K562 (cell line): ENCODE measurements around the gene SEC23B. TPM values are rescaled to one million over a fixed set of nuclear protein-coding genes. Genes with fewer than 3 reads are reported as not detected.

Source experiments
- ATAC-seq: fragments of 200-7000 bp; cut with Tn5 transposase; 3 replicates; pipeline ENCODE4 v1.9.1; 2020; ENCODE audit warnings: moderate library complexity
- BruUV-seq: library from RNA; stranded (reverse); fragments of 400-500 nt; replicated peaks from 2 replicates; lab custom pipeline; 2021; lab: Mats Ljungman, UMichigan
- CTCF ChIA-PET: fragments of 300-600 bp; formaldehyde crosslinking; extraction: SDS; loops from one replicate; lab custom pipeline; 2021; ENCODE audit warnings: low intra/inter-chr PET ratio; lab: Yijun Ruan, JAX
- POLR2A ChIA-PET: fragments of 300-600, 350-650 bp; sonication (Branson Sonifier 250); formaldehyde crosslinking; extraction: SDS; loops from one replicate; lab custom pipeline; 2021; ENCODE audit warnings: antibody characterized with exemption, inconsistent platforms; lab: Yijun Ruan, JAX
- DNase-seq, 4 experiments: peaks; one replicate each; pipeline versions ENCODE4 v3.0.0 to v3.0.0-alpha.2; 2011 to 2018; ENCODE audit warnings: low spot score in 3 of 4, mixed read lengths in 3 of 4; ENCODE audit errors: extremely low read depth in 1 of 4
- FAIRE-seq: peaks from 2 replicates; lab custom pipeline; 2011; peaks lifted over from hg19 to GRCh38; lab: Jason Lieb, UNC
- H2AFZ ChIP-seq: 2 replicates; pipeline ENCODE4 v1.6.0; 2011; ENCODE audit warnings: low read depth, low read length, control low read depth, inconsistent platforms
- H3K27ac ChIP-seq: fragments of 200-600 bp; 3 replicates; pipeline ENCODE4 v1.8.0; 2011; ENCODE audit warnings: low read depth, mild to moderate bottlenecking, control low read depth, inconsistent platforms, low read length, moderate library complexity, mixed read lengths; ENCODE audit errors: extremely low read depth
- H3K27me3 ChIP-seq, 2 experiments: fragments of 300-600 bp in 1 of 2; 2 replicates in 1 of 2; 3 replicates in 1 of 2; pipeline versions ENCODE4 v1.6.0 to v1.8.0; 2011; ENCODE audit warnings: inconsistent platforms in 2 of 2, low read length in 2 of 2, mild to moderate bottlenecking in 1 of 2, mixed read lengths in 1 of 2, moderate library complexity in 1 of 2; ENCODE audit not compliant: control insufficient read depth in 2 of 2, insufficient read depth in 2 of 2
- H3K36me3 ChIP-seq: fragments of 300-600 bp; 3 replicates; pipeline ENCODE4 v1.8.0; 2011; ENCODE audit warnings: mild to moderate bottlenecking, low read length, inconsistent platforms; ENCODE audit not compliant: control insufficient read depth, insufficient read depth
- H3K4me1 ChIP-seq, 2 experiments: fragments of 200-600 bp in 1 of 2; replicated peaks in 1 of 2; 2 replicates in 1 of 2; 3 replicates in 1 of 2; pipeline versions ENCODE4 v1.5.1 to v1.8.0; 2011; ENCODE audit warnings: inconsistent platforms in 2 of 2, low read length in 2 of 2, mild to moderate bottlenecking in 1 of 2, mixed read lengths in 1 of 2, moderate library complexity in 1 of 2; ENCODE audit not compliant: control insufficient read depth in 2 of 2, insufficient read depth in 2 of 2
- H3K4me2 ChIP-seq: 2 replicates; pipeline ENCODE4 v1.6.1; 2011; ENCODE audit warnings: low read length, control low read depth, inconsistent platforms, mixed read lengths; ENCODE audit not compliant: insufficient read depth
- H3K4me3 ChIP-seq: fragments of 200-600 bp; sonication (generic), shearing (Covaris generic); 2 replicates; pipeline ENCODE4 v1.5.1; 2016; ENCODE audit warnings: control low read depth, inconsistent platforms
- H3K79me2 ChIP-seq: fragments of 200-600 bp; 3 replicates; pipeline ENCODE4 v1.8.0; 2011; ENCODE audit warnings: low read length, inconsistent platforms; ENCODE audit not compliant: control insufficient read depth, insufficient read depth
- H3K9ac ChIP-seq, 2 experiments: 2 replicates each; pipeline versions ENCODE4 v1.6.0 to v1.6.1; 2011; ENCODE audit warnings: low read depth in 2 of 2, low read length in 2 of 2, control low read depth in 1 of 2, inconsistent platforms in 1 of 2, mild to moderate bottlenecking in 1 of 2, mixed read lengths in 1 of 2; ENCODE audit not compliant: insufficient read depth in 1 of 2
- H3K9me1 ChIP-seq: one replicate; pipeline ENCODE4 v1.6.0; 2011; ENCODE audit warnings: inconsistent platforms, mild to moderate bottlenecking, low read length, moderate library complexity; ENCODE audit not compliant: control insufficient read depth, insufficient read depth
- H3K9me3 ChIP-seq: replicated peaks from 2 replicates; pipeline ENCODE4 v1.5.1; 2011; ENCODE audit warnings: low read depth, low read length, inconsistent platforms; ENCODE audit not compliant: control insufficient read depth, insufficient read depth
- H4K20me1 ChIP-seq: replicated peaks from 2 replicates; pipeline ENCODE4 v1.6.1; 2011; ENCODE audit warnings: low read length, inconsistent platforms, mixed read lengths; ENCODE audit not compliant: control insufficient read depth, insufficient read depth
- ELF1 ChIP-seq: fragments of 200-800 bp; sonication (Bioruptor generic); IDR thresholded peaks from 2 replicates; pipeline ENCODE4 v1.6.1; 2016; ENCODE audit warnings: missing genetic modification characterization, missing compliant biosample characterization
- MEIS2 ChIP-seq: fragments of 450-650 bp; IDR thresholded peaks from 2 replicates; pipeline ENCODE4 v1.6.1; 2014; ENCODE audit warnings: mild to moderate bottlenecking; ENCODE audit not compliant: partially characterized antibody
- ZNF124 ChIP-seq: sonication (generic); formaldehyde crosslinking; IDR thresholded peaks from 2 replicates; pipeline ENCODE4 v1.8.1; 2022; ENCODE audit warnings: missing genetic modification reagents
- ZNF431 ChIP-seq: sonication (generic); formaldehyde crosslinking; IDR thresholded peaks from 2 replicates; pipeline ENCODE4 v1.8.0; 2022; ENCODE audit warnings: mild to moderate bottlenecking, missing genetic modification reagents
- WGBS: fragments of 100-300 bp; shearing (Covaris generic); methylation state at CpG from one replicate; pipeline ENCODE4 v1.1.6; 2016; ENCODE audit warnings: low coverage, mixed read lengths; ENCODE audit not compliant: insufficient coverage; ENCODE audit errors: missing lambda C conversion rate; 5-methylcytosine and 5-hydroxymethylcytosine counted together
- in situ Hi-C: fragments of 300-500 bp; cut with MboI; formaldehyde crosslinking; loops from 4 replicates; pipeline ENCODE4 v1.15.0; 2018; ENCODE audit warnings: inconsistent platforms, mixed read lengths
- intact Hi-C: fragments of 100-400 bp; cut with micrococcal nuclease; formaldehyde crosslinking; loops from 2 replicates; pipeline ENCODE4 v1.14.2; 2022
- polyA plus RNA-seq, 8 experiments: library from polyadenylated mRNA; depleted of rRNA in 4 of 8; stranded (reverse) in 5 of 8; unstranded in 3 of 8; fragments of >200 nt; fragmentation: Nextera tagmentation in 2 of 8; fragmentation: Illumina TruSeq in 1 of 8; extraction: Ambion mirVana in 2 of 8; extraction: Trizol in 1 of 8; gene quantifications; 2 replicates each; pipeline versions ENCODE4 v1.2.1 to v1.2.3, GENCODE V29; 2011 to 2014; ENCODE audit warnings: inconsistent platforms in 1 of 8, missing spikeins in 1 of 8
- total RNA-seq, 7 experiments: library from RNA; depleted of rRNA in 6 of 7; stranded (reverse); fragments of >200 nt in 6 of 7; fragmentation: Illumina TruSeq in 2 of 7; extraction: Trizol in 2 of 7; gene quantifications; 2 replicates each; pipeline versions ENCODE4 v1.2.1 to v1.2.3, GENCODE V29; 2011 to 2021; ENCODE audit warnings: low replicate concordance in 1 of 7
- TF ChIP-seq, protein P1 (sequence below), 3 experiments: fragments of 200-800 bp in 1 of 3; fragments of 250-450 bp in 1 of 3; fragments of 450-650 bp in 1 of 3; sonication (Bioruptor Pico) in 1 of 3; sonication (Bioruptor generic) in 1 of 3; formaldehyde crosslinking in 1 of 3; IDR thresholded peaks; 2 replicates each; pipeline versions ENCODE4 v1.6.1 to v1.8.0; 2016 to 2022; ENCODE audit warnings: mild to moderate bottlenecking in 2 of 3, missing genetic modification characterization in 2 of 3, missing compliant biosample characterization in 1 of 3, moderate library complexity in 1 of 3
- TF ChIP-seq, protein P2 (sequence below): sonication (generic); formaldehyde crosslinking; IDR thresholded peaks from 2 replicates; pipeline ENCODE4 v1.8.0; 2022; ENCODE audit warnings: missing genetic modification reagents, mild to moderate bottlenecking, borderline replicate concordance
- TF ChIP-seq, protein P3 (sequence below), 2 experiments: fragments of 450-650 bp in 1 of 2; sonication (generic) in 1 of 2; formaldehyde crosslinking; conservative IDR thresholded peaks; 2 replicates each; pipeline versions ENCODE4 v1.4.0 to v1.8.1; 2020 to 2022; ENCODE audit warnings: mild to moderate bottlenecking in 1 of 2, missing genetic modification reagents in 1 of 2
- TF ChIP-seq, protein P4 (sequence below): fragments of 450-650 bp; formaldehyde crosslinking; IDR thresholded peaks from 2 replicates; pipeline ENCODE4 v1.4.0; 2020; ENCODE audit warnings: mild to moderate bottlenecking, mixed read lengths

Gene SEC23B
- total and polyA plus RNA-seq, 9 of the 15 experiments (the other 6 are each of a cell fraction or from before 2014, with no cell fraction given) = 31.7 to 70.2 (median 38.5) TPM

DNA sequence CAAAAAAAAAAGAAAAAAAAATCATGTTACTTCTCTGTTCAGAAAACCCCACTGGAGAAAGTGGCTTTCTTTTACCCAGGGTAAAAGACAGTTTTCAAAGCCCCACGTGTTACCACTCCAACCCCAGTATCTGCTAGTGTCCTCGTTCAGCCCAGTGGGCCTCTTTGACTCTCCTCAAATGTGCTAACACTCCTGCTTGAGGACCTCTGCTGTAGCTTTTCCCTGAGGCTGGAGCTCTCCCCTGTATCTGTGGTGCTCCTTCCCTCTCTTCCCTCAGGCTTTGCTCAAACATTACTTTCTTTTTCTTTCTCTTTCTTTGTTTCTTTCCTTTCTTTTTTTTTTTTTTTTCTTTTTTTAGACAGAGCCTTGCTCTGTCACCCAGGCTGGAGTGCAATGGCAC is 15.3 kb downstream of the SEC23B start (continued):
- TF ChIP-seq, protein P1, sequence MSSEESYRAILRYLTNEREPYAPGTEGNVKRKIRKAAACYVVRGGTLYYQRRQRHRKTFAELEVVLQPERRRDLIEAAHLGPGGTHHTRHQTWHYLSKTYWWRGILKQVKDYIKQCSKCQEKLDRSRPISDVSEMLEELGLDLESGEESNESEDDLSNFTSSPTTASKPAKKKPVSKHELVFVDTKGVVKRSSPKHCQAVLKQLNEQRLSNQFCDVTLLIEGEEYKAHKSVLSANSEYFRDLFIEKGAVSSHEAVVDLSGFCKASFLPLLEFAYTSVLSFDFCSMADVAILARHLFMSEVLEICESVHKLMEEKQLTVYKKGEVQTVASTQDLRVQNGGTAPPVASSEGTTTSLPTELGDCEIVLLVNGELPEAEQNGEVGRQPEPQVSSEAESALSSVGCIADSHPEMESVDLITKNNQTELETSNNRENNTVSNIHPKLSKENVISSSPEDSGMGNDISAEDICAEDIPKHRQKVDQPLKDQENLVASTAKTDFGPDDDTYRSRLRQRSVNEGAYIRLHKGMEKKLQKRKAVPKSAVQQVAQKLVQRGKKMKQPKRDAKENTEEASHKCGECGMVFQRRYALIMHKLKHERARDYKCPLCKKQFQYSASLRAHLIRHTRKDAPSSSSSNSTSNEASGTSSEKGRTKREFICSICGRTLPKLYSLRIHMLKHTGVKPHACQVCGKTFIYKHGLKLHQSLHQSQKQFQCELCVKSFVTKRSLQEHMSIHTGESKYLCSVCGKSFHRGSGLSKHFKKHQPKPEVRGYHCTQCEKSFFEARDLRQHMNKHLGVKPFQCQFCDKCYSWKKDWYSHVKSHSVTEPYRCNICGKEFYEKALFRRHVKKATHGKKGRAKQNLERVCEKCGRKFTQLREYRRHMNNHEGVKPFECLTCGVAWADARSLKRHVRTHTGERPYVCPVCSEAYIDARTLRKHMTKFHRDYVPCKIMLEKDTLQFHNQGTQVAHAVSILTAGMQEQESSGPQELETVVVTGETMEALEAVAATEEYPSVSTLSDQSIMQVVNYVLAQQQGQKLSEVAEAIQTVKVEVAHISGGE (CRISPR knock-in tag; IDR thresholded peaks at IDR 0.05) = no peak
- TF ChIP-seq MEIS2 (no peak), ZNF431 (CRISPR knock-in tag) (no peak)

DNA sequence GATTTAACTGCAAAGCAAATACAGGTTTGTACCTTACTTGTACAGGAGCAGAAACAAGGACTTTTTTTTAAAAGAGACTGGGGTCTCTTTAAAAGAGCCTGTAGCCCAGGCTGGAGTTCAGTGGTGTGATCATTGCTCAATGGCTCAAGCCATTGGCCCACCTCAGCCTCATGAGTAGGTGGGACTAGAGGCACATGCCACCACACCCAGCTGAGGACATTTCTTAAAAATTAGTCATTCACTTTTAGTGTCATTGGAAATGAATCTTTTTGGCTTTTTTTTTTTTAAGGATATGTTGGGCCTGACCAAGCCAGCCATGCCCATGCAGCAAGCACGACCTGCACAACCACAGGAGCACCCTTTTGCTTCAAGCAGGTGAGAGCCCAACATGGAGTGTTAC is 16.9 kb downstream of the SEC23B start:
- Histone ChIP-seq H3K9me1 (no peaks in the 10 kb centered on the region), H4K20me1 (no peaks in the 10 kb centered on the region), H3K9ac (no peak overlapping the region), H2AFZ (no peak overlapping the region), H3K27me3 (no peaks in the 10 kb centered on the region), H3K4me3 (no peak overlapping the region), H3K9me3 (no peaks in the 10 kb centered on the region), H3K27ac (no peak overlapping the region), H3K4me2 (no peak overlapping the region), H3K79me2 (no peaks in the 10 kb centered on the region), H3K4me1 (no peaks in the 10 kb centered on the region), H3K36me3 (peaks cover 48% of the 10 kb centered on the region)
- no peak for FAIRE-seq
- ATAC-seq = no peak
- TF ChIP-seq, protein P2, sequence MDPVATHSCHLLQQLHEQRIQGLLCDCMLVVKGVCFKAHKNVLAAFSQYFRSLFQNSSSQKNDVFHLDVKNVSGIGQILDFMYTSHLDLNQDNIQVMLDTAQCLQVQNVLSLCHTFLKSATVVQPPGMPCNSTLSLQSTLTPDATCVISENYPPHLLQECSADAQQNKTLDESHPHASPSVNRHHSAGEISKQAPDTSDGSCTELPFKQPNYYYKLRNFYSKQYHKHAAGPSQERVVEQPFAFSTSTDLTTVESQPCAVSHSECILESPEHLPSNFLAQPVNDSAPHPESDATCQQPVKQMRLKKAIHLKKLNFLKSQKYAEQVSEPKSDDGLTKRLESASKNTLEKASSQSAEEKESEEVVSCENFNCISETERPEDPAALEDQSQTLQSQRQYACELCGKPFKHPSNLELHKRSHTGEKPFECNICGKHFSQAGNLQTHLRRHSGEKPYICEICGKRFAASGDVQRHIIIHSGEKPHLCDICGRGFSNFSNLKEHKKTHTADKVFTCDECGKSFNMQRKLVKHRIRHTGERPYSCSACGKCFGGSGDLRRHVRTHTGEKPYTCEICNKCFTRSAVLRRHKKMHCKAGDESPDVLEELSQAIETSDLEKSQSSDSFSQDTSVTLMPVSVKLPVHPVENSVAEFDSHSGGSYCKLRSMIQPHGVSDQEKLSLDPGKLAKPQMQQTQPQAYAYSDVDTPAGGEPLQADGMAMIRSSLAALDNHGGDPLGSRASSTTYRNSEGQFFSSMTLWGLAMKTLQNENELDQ = no peak
- TF ChIP-seq ELF1 (tag) (no peak), ZNF124 (CRISPR knock-in tag) (no peak)
- TF ChIP-seq, protein P3, sequence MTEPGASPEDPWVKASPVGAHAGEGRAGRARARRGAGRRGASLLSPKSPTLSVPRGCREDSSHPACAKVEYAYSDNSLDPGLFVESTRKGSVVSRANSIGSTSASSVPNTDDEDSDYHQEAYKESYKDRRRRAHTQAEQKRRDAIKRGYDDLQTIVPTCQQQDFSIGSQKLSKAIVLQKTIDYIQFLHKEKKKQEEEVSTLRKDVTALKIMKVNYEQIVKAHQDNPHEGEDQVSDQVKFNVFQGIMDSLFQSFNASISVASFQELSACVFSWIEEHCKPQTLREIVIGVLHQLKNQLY (CRISPR knock-in tag; conservative IDR thresholded peaks at IDR 0.05) = no peak
- TF ChIP-seq, protein P4, sequence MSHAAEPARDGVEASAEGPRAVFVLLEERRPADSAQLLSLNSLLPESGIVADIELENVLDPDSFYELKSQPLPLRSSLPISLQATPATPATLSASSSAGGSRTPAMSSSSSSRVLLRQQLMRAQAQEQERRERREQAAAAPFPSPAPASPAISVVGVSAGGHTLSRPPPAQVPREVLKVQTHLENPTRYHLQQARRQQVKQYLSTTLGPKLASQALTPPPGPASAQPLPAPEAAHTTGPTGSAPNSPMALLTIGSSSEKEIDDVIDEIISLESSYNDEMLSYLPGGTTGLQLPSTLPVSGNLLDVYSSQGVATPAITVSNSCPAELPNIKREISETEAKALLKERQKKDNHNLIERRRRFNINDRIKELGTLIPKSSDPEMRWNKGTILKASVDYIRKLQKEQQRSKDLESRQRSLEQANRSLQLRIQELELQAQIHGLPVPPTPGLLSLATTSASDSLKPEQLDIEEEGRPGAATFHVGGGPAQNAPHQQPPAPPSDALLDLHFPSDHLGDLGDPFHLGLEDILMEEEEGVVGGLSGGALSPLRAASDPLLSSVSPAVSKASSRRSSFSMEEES (CRISPR knock-in tag) = no peak
- no TSS peak for BruUV-seq
- no peak for DNase-seq
- CTCF ChIA-PET = no interaction called here
- POLR2A ChIA-PET = interaction anchor here (0.7 kb wide), 1 partner anchor 9 kb away, joined by 3 read pairs; no protein-coding TSS in a partner anchor
- intact Hi-C loops (no loop called here), in situ Hi-C loops (no loop called here)
- WGBS = 100% methylated on average over 1 of the region's 1 CpG
